ENCODE measurements around the gene SUN3.

DNA sequence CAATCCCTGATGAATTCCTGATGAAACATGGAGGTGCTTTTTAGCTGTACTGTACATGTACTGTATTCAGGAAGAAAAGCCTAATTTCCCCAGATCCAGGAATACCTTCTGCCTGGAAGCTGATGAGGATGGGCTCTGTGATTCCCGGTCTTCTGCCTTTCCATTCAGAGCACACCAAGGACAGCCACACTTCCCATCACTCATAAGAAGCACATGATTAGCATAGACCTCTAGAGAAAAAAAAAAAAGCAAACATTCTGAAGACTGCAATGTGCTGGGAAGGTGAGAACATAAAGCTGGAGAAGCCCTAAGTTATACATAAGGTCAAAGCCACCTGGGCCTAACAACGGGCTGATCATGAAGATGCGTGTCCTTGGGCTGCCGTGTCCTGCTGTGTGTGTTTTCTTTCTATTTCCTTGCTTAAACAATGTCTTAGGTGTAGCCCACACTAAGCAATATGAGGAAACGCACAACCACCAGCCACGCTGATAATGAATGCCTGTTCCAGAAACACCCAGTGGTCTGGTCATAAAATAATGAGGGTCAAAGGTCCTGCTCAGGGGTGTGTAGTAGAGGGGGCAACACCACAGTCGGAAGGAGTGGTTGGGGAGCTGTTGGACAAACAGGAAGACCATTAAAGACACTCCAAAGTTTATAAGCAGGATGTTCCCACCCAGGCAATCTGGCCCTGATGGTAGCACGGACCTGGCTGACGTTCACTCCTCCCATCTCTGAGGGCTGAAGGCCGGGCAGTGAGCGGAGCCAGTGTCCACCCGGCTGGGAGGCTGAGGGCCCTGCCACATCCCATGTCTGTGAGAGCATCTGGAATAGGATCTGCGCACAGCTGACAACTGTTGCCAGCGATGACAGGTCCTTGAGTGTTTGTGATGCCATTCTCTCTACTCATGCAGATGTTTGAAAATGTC lies 88.6 kb downstream of the SUN3 start:
- no peak for TF ChIP-seq ATF3 (IDR thresholded peaks at IDR 0.05; ENCODE audit: insufficient read depth, low read depth, low read length)
- TF ChIP-seq, protein P1, sequence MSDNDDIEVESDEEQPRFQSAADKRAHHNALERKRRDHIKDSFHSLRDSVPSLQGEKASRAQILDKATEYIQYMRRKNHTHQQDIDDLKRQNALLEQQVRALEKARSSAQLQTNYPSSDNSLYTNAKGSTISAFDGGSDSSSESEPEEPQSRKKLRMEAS (IDR thresholded peaks at IDR 0.05) = no peak
- TF ChIP-seq, protein P2, sequence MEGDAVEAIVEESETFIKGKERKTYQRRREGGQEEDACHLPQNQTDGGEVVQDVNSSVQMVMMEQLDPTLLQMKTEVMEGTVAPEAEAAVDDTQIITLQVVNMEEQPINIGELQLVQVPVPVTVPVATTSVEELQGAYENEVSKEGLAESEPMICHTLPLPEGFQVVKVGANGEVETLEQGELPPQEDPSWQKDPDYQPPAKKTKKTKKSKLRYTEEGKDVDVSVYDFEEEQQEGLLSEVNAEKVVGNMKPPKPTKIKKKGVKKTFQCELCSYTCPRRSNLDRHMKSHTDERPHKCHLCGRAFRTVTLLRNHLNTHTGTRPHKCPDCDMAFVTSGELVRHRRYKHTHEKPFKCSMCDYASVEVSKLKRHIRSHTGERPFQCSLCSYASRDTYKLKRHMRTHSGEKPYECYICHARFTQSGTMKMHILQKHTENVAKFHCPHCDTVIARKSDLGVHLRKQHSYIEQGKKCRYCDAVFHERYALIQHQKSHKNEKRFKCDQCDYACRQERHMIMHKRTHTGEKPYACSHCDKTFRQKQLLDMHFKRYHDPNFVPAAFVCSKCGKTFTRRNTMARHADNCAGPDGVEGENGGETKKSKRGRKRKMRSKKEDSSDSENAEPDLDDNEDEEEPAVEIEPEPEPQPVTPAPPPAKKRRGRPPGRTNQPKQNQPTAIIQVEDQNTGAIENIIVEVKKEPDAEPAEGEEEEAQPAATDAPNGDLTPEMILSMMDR (IDR thresholded peaks at IDR 0.05; ENCODE audit: control extremely low read depth in 1 of 3, insufficient read depth in 1 of 3, low read depth in 1 of 3, low read length in 3 of 3) = no peak
- no peak for TF ChIP-seq RXRA (IDR thresholded peaks at IDR 0.05; ENCODE audit: insufficient read depth, low read depth, low read length)
- no peak for TF ChIP-seq KDM5A (IDR thresholded peaks at IDR 0.05; ENCODE audit: low read length)
- no peak for TF ChIP-seq MAFK (IDR thresholded peaks at IDR 0.05; ENCODE audit: low read depth, low read length)
- TF ChIP-seq NANOG (IDR thresholded peaks at IDR 0.05; ENCODE audit: insufficient read depth, low read depth, low read length, poor library complexity, severe bottlenecking) = no peak
- TF ChIP-seq EP300 (IDR thresholded peaks at IDR 0.05; ENCODE audit: borderline replicate concordance in 1 of 2, low read depth in 2 of 2, low read length in 2 of 2) = no peak
- no peak for TF ChIP-seq SP2 (IDR thresholded peaks at IDR 0.05; ENCODE audit: low read length)
- no peak for TF ChIP-seq TAF1 (IDR thresholded peaks at IDR 0.05; ENCODE audit: low read depth, low read length)
- TF ChIP-seq RAD21 (IDR thresholded peaks at IDR 0.05 in 1 of 2, conservative IDR thresholded peaks at IDR 0.05 in 1 of 2; ENCODE audit: low read depth in 2 of 2, low read length in 2 of 2) = no peak

Data from H1 (cell line).